K562 treated with DMSO at 1 percent for 48 hours (cell line): ENCODE data around the gene ZNF430. TPM values are rescaled to one million over a fixed set of nuclear protein-coding genes. Genes with fewer than 3 reads are reported as not detected.

Source experiments
- total RNA-seq: library from RNA; unstranded; fragments of 300-600 nt; gene quantifications from 2 replicates; pipeline ENCODE4 v1.2.3, GENCODE V29; 2022; ENCODE audit warnings: low replicate concordance; ENCODE audit errors: extremely low read depth

Gene ZNF430
- not detected in 2 replicates for total RNA-seq

DNA sequence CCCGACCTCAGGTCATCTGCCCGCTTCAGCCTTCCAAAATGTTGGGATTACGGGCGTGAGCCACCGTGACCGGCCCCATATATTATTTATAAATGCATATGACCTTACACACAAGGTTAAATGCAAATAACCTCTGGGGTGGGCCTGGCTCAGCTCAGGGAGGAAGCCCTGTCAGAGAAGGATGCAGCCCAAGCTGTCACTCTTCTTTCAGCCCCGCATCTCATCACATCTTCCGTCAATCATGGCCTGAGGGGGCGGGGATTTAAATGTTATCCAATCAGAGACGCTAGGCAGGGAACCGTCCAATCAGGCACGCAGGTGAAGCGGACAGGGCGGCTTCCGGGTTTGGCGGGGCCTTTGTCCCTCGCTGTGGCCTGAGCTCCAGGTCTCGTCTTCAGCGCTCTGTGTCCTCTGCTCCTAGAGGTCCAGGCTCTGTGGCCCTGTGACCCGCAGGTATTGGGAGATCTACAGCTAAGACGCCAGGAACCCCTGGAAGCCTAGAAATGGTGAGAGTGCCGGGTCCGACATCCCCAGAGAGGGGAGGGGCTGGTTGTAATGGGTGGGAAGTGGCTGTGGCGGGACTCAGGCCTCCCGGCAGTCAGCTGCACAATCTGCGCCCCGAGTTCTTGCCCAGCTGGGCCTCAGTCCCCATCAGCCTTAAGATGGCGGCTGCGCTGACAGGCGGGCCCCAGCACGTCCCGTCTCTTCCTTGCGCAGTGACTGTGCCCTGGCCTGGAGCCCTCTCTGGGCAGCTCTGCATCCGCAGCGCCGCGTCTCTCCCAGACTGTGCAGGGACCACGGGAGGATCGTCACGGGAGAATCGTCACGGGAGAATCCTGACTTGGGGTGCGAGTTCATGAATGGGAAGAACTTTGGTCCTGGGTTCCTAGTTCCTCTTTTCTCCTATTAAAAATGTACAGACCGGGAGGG lies at the start of gene ZNF430:
TSS of gene ZNF430 (plus strand) at position 360 of the 930 bp plus-strand sequence. CDS start at position 504, 144 bp downstream.

DNA sequence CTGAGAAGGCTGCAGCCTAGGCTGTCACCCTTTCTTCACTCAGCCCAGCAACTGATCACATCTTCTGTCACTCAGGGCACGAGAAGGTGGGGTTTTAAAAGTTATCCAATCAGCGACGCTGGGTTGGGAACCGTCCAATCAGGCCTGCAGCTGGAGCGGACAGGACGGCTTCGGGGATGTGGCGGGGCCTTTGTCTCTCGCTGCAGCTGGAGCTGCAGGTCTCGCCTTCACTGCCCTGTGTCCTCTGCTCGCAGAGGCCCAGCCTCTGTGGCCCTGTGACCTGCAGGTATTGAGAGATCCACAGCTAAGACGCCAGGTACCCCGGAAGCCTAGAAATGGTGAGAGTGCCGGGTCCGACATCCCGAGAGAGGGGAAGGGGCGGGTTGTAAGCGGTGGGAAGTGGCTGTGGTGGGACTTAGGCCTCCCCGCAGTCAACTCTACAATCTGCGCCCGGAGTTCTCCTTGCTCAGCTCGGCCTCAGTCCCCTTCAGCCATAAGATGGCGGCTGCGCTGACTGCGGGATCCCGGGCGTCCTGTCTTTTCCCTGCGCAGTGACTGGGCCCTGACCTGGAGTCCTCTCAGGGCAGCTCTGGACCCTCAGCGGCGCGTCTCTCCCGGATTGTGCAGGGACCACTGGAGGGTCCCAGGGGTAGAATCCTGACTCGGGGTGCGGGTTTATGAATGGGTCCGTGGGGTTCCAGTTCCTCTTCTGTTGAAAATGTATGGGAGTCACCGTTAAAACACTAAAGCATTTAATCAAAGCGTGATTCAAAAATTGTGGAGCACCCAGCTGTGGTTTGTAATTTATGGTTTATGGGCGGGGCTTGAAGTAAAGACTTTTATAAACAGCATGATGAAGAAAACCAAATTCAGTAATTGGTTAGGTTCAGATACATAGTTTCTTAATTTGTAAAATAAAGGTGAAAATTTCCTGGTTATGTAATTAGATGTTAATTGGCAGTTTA lies 61.8 kb downstream of the ZNF430 start, which contains the start of gene ZNF714:
TSS of gene ZNF714 (plus strand) at position 193 of the 965 bp plus-strand sequence. CDS start 16,066 bp downstream, outside the sequence.

Other genes with a start within 250 kb of the ZNF430 start
- gene ZNF66, start 244.4 kb upstream of the ZNF430 start, total RNA-seq = not detected in 2 replicates
- gene ZNF85, start 97.4 kb upstream of the ZNF430 start, total RNA-seq = not detected in 2 replicates
- not detected in 2 replicates for gene ZNF714, start 61.5 kb downstream of the ZNF430 start, total RNA-seq
- gene ZNF431, start 121.4 kb downstream of the ZNF430 start, total RNA-seq = not detected in 2 replicates